ENCODE results near the gene SLC25A22.

GRCh38 chr11:761526-762108 lies 36.5 kb downstream of the SLC25A22 start:
- TF ChIP-seq CTCF (IDR thresholded peaks at IDR 0.05; ENCODE audit: low read length) (no peak), EZH2 (IDR thresholded peaks at IDR 0.05; ENCODE audit: borderline replicate concordance, low read length) (no peak)
